NCI-H146 (cell line): ENCODE results near the gene CYBA.
A peak's percentile ranks its signal among the peaks of the same experiment; 100 is the strongest.

Source experiments
- DNase-seq: peaks from one replicate; lab custom pipeline; 2025; lab: John Stamatoyannopoulos, UW

CYBA gene

DNA sequence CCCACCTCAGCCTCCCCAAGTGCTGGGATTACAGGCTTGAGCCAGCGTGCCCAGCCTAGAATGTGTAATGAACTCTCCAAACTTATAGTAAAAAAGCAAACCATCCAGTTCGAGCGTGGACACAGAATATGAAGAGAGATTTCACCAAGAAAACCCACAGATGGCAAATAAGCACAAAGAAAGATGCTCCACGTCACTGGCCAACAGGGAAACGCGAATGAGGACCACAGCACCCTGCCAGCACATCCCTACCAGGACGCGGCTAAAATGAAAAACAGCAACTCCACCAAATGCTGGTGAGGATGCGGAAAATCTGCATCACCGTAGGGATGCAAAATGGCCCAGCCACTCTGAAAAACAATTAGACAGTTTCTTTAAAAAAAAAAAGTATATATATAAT, 10.6 kb upstream of the CYBA start:
- DNase-seq = no peak

DNA sequence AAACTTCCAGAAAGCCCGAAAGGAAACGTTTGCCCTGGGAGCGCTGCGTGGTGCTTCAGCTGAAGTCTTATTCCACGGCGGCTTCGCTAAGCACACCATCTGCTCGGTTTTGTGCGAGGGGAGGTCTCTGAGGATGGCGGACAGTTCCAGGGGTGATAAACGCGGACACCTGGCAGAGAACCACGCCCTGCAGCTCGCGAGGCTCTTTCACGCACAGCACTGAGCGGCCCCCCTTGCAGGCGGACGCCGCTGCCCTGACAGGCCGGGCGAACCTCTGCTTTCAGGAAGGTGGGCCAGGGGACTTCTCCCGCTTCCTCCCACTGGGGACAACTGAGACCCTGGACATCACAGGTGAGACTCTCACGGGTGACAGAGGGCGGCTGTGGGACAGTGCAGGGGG, 8.3 kb upstream of the CYBA start:
- DNase-seq = no peak

DNA sequence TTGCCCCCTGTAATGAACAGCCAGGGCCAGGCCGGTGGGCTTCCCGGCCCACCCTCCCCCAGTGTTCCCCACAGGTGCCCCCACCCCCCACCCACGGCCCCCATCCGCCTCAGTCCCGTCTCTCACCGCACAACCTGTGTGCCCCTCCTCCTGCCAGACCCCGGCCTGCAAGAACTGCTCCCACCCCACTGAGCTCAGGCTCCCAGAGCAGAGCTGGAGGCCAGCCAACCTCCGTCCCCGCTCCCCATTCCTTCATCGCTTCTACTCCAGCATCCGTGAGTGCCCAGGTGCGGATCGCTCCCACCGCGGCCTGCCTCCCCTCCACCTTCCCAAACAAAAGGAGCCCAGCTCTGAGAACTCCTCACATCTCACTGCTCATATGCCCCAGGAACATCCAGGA, 7.9 kb upstream of the CYBA start:
- DNase-seq = no peak

DNA sequence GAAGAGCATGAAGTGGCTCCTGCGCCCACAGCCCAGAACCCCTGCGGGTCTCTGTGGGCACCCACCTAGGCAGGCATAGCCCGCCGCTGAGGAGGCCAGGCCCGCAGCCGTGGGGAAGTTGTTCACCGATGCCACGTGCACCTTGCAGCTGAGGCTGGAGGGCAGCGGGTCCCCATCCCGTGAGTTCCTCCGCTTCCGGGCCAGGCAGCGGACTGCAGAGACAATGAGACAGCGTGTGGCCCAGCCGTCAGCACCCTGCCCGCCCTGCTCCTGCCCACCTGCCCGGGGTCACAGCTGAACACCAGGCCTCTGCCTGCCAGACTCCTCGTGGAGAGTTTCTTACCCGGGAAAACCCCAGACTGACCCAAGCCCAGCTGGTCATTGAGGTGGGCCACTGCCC, 6.5 kb upstream of the CYBA start:
- DNase-seq = no peak

DNA sequence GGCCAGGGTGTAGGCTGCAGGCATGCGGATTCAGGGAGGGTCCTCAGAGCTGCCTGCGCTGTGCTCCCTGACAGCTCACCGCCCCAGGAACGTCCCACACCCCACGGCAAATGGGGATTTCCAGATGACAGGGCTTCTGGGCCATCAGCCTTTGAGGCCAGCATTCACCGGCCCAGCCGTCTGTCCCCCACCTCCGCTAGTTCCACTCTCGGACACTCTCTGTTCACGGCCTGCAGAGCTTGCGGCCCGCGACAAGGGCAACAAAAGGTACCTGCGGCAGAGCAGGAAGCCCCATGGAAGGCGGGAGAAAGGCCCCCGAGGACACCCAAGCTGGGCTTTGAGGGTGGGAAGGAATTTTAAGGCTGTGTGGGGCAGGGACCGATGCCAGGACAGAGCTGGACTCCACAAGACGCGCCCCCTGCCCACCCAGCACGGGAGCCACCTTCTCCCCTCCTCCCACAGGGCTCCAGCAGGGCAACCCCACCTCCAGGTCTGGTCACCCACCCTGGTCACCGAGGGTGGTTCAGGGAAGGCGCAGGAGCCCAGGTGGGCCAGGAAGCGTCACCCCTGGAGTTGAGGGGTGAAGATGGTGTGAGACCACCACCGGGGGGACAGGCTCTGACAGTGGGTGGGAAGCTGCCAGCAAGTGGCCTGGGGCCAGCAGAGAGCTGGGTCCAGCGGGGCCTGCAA, 5.6 kb upstream of the CYBA start:
- DNase-seq = no peak

DNA sequence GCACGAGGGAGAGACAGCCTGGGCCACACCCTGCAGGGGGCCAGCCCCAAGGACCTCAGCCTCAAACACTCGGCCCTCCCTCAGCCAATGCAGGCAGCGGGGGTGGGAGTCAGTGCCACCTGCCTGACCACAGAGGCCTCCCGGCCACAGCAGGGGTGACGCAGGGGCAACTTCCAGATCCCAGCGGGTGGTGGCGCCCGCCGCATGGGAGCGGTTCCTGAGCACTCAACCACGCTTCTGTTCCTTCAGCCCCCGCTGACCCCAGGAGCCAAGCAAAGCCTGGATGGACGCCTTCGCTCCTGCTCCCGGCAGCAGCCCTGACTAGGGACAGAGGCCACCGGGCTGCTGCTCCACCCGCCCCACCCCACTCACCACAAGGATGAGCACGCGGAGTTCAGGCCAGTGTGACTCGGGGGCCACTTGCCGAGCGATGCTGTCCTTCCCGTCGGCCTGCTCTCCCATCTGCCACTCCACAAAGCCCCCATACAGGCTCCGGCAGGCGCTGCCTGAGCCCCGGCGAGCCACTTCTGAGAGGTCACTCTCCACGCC, 5.0 kb upstream of the CYBA start:
- DNase-seq = peak; percentile 42

DNA sequence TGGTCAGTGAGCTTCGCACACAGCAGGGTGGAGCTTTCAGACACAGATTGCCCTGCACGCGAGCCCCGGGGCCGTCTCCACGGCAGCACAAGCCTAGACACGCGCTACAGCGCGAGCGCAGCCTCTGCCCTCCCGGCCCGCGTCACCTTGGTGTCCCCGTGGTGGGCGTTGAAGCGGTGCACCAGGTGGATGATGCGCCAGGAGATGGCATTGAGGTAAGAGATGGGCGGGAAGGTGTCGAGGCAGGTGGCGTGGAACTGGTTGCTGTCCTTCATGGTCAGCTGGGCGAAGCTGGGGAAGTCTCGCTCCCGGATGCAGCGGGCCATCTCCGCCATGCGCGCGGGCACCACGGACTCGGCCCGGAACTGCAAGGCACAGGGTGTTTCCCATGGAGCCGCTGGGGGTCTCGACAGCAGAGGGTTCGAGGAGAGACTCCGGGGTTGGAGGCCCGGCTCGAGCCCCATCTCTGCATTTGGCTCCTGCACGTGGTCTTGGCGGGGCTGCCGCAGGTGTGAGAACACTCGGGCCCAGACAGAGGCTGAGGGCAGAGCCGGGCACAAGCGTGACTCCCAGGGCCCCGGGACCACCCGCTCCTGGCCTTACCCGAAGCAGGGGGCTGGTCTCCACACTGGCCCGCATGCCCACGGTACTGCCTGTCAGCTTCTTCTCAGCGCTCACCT, 4.3 kb upstream of the CYBA start:
- DNase-seq = no peak

DNA sequence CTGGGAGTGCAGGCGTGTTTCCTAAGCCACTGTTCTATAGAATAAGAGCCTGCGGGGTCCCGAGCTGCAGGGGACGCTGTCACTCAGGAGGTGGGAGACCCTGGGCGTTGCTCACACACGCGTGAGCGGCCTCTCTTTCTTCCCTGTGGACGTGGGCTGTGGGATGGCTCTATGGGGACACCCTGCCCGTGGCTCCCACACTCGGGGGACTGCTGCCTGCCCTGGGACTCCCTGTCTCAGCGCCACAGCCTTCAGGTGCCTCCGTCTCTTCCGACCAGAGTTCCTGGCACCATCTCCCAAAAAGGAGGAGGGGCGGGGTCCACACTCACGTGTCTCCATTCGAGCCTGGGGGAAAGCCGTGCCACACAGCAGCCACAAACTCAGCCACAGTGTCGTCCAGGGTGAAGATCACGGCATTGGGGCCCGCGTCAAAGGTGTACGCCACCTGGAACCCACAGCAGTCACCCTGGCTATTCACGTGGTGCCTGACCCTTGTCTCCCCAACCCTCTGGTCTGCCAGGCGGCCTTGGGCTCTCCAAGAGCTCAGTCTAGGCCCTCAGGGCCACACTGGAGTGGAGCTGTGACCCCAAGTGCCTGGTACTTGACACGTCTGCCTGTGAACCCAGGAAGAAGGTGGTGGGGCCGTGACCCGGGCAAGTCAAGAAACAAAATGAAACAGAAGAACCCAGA, 3.7 kb upstream of the CYBA start:
- DNase-seq = no peak

DNA sequence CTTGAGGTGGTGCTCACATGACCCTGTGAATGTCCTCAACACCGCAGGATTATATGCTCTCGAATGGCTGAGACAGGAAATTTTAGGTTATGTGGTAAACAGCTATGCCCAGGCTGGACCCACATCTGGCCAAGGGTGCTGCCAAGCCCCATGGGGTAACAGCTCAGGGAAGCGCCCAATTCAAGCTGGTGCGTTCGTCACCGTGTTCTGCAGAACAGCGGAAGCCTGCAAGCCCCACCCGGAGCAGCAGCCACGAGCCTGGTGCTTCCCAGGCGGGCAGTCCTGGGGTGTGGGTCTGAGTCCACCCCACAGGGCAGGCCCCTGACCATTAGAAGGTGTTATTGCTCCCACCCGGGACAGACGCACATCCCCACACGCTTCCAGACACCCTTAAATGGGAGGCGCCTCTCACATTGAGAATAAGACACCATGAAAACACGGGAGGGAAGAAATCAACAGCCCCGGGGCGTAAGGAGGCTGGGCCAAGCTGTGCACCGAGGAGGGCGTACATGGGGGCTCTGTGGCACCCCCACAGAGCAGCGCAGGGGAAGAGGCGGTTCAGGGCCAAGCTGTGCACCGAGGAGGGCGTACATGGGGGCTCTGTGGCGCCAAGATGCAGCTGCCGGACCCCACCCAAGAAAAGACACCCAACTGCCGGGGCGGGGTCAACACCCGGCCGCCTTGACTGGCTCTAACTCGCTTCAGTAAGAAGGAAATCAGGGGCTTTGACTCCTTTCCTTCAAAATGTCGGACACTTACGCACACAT, 2.9 kb upstream of the CYBA start:
- DNase-seq = no peak

DNA sequence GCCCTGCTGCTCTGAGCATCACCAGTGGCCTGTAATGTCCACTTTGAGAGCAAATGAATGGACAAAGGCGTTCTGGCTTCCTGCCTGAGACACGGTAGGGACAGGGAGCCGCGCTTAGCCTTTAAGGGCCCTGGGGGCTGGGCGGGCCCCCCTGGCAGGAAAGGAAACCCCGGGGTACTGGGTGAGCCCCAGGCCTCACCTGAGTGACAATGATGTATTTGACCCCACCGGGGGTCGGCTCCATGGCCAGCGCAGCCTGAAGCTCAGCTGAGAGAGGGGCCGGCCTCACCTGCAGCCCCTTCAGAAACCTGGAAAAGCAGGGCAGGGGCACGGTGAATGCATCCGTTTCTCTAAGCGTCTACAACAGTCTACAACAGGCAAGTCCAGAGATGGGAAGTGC, 2.2 kb upstream of the CYBA start:
- DNase-seq = no peak

DNA sequence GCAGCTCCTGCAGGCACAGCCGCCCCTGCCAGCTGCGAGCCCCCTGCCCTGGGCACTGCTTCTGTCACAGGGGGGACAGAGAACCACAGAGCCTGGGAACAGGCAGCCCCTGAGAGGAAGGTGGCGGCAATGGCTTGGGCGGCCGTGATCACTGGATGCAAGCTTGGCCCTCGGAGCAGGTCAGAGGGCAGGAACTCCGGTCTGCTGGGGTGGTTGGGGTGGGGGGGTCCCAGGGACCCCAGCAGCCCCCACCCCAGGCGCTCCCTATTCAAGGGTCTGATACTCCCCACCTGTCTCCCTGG, 1.9 kb upstream of the CYBA start:
- no peak for DNase-seq

DNA sequence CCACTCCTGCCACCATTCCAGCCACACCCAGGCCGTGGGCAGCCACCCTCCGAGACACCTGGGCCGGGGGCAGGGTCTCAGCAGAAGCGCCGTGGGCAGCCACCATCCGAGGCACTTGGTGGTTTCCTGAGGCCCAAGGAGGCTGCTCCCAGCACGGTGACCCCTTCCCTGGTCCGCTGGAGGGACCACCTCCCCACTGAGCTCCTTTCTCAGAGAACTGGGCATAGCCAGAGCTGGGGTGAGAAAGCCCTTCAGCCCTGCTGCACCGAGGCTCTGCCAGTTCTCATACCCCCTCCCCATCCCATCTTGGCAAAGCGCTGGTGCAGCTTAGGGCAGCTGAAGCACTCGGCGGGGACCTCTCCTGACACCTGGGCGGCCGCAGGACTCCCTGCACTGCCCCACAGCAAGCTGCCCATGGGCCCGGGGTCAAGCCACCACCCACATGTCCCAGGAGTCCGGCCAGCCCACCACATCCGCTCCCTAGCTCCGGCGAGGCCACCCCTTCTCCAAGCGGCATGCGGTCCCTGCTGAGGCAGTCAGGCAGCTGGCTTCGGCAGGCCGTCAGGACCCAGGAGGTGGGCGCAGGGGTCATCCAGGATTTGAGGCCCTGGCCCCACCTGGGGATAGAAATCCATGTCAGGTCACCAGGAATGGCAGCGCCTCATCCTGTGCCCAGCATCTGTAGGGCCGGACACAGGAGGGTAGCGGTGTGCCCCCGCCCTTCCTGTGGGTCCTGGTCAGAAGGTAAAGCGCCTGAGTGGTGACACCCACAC, 1.3 kb upstream of the CYBA start:
- DNase-seq = no peak

DNA sequence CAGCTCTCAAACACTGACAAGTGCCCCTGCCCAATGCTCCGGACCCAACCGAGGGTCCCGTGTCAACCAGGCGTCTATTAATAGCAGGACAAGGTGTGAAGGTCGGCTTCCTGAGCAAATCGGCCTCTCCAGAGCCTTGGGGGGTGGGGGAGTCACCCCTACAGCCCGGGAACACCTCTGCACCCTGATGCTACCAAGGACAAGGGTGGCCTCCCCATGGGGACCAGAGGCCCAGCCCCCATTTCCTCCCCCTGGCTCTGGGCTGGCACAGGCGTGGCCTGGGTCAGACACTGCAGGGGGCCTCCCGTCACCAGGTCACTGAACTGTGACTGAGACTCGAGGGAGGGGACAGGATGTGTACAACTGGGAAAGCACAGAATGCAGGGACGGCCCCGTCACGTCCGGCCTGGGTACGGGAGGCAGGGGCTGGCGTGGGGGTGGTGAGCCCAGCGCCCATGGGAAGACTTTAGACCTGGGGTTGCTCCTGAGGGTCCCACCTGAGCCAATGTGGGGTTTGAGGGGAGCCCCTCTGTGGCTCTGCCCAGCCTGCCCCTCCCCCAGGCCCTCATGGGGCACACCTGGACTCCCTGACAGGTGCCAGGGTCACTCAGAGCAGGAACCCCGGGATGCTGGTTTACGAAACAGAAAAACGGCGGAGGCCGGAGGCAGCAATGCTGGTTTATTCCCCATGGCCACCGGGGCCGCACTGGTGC, 579 bp upstream of the CYBA start:
- DNase-seq = peak; percentile 72

DNA sequence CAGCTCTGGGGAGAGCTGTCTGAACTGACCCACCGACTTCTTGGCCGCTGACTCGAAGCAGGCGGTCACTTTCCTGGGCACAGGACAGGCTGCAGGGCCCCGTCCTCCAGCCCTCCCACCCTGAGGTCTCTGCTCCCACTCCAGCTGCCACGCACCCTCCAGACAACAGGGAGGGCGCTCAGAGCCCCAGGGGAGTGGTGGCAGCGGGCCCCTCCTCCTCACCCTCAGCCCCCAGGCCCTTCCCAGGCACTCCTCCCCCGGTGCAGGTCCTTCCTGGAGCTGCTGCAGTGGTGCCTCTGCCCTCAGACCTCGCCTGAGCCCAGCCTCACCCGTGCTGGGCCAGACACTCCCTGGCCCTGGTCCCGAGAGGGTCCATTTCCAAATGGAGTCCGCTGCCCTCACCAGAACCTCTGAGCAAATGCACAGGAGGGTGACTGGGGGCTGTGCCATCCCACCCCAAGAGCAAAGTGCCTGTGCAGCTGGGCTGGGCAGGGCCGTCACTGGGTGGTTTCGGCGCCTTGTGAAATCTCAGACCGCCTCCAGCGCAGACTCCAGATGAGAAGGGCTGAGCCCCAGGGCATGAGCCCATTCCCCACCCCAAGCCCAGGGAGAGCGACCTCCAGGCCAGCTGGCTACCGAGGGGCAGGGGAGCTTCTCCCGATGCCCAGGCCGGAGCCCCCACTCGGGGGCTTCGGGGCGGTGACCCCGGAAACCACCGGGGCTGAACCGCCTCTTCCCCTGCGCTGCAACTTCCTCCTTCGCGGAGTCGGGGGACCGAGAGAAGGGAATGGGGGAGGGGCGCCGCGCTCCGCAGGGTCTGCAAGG, 717 bp downstream of the CYBA start:
- peak; percentile 41 for DNase-seq

DNA sequence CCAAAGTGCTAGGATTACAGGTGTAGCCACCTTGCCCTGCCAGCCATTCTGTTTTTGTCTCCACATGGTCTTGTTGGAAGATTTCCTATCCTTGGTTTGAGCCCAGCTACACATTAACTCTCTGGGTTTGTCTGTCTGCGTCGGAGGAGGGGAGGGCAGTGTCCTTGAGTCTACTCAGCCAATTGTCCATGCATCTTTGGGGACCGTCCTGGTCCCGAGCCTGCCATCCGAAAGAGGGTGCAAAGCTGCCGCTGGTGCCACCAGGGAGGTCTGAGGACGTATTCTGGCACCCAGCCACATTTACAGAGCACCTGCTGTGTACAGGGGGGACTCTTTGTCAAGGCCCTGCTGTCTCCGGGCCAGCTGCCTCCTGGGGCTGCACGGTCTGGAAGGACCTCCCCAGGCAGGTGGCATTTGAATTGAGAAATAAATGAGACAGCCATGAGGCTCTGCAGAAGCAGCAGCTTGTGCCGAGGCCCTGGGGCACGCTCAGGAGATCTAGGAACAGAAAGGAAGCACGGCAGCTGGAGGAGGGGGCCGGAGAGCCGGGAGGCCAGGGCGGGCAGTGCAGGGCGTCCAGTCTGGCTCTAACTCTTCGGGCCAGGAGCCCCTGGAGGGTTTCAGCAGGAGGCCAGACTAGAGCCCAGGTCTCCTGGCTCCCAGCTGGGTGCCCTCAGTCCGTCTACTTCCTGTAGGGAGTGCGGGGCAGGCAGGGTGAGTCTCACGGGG, 1.5 kb downstream of the CYBA start:
- peak; percentile 80 for DNase-seq

DNA sequence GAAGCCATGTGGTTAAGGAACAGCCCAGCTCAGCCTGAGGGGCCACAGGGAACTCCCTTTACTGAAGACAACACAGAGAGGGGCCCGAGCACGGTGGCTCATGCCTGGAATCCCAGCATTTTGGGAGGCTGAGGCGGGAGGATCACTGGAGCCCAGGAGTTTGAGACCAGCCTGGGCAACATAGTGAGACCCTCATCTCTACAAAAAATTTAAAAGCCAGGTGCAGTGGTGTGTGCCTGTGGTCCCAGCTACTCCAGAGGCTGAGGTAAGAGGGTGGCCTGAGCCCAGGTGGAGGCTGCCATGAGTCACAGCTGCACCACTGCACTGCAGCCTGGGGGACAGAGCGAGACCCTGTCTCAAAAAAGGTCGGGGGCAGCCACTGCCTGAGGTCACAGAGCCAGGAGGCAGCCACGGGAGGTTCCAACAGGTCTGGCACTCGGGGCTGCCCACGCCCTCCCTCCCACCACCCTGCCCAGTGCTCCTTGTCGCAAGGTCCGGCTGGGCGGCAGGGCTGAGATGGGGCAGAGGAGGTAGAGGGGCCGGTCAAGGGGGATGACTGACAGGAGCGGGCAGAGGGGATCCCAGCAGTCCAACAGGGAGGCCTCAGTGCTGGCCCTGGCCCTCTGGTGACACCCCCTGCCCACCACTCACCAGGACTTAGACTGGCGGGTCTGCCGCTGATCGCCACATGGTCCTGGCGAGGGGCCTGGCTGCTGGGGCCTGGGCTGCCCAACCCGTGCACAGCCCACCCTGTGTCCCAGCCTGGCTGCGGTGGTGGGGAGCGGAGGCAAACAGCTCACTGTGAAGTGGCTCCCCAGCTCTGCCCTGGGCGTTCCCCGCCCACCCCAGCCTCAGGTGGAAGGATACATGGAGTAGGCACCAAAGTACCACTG, 3.4 kb downstream of the CYBA start:
- no peak for DNase-seq

DNA sequence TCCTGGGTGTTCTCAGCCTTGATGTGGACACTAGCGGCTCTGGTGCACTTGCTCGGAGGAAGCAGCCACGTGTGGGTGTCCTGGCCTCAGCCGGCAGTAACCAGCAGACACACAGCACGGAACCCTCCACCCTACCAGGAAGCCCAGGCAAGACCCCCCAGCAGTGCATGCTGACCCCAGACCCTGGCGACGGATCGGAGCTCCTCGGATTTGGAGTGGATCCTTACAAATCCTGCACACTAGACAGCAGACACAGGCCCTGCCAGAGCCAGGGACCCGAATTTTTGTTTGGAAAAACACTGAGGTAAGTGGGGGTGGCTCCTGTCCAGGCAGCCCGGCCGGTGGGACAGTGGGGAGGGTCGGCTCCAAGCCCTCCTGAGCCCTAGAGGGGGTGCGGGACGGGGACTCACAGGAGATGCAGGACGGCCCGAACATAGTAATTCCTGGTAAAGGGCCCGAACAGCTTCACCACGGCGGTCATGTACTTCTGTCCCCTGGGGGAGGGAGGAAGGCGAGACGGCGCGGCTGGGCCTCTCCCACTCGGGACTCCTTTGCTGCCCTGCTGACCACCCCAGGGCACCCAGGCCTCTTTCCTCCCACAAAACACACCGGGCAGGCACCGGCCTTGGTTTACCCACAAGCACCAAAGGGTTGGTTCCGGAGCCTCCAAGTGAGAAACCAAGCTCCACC, 4.4 kb downstream of the CYBA start:
- DNase-seq = no peak

DNA sequence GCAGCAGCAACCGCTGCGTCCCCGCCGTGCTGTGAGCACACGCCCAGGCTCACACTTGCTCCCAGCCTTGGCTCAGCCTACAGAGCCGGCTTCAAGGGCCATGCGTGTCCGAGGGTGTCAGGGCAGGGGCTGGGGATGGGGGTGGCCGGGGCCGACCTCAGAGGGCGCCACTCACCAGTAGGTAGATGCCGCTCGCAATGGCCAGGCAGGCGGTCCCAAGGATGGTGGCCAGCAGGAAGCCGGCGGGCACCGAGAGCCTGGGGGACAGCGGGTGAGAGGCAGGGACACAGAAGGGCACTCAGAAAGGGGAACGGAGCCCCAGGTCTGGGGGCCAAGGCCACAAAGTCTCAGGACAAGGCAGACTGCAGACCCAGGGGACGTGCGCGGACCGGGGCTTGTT, 4.9 kb downstream of the CYBA start:
- DNase-seq = no peak
